Heart left ventricle (tissue), 16 donors: ENCODE results near the gene LONRF2. TPM values are rescaled to one million over a fixed set of nuclear protein-coding genes. Genes with fewer than 3 reads are reported as not detected.

Experiments
- ATAC-seq, 4 donors: fragments of 200-7000 bp; cut with Tn5 transposase; one replicate each; pipeline ENCODE4 v1.9.1; 2020 to 2022; ENCODE audit warnings: moderate library complexity in 4 of 4, mild to moderate bottlenecking in 3 of 4, moderate number of reproducible peaks in 1 of 4
- DNase-seq, 5 donors: peaks; one replicate each; pipeline ENCODE4 v3.0.0-alpha.2; 2020
- H3K27ac ChIP-seq, 12 donors: fragments of 200-600 bp; sonication (generic) in 4 of 12; one replicate each; pipeline versions ENCODE4 v1.5.0 to v1.8.0; 2016 to 2022; ENCODE audit warnings: mild to moderate bottlenecking in 2 of 12
- H3K27me3 ChIP-seq, 9 donors: fragments of 200-600 bp; sonication (generic) in 2 of 9; one replicate each; pipeline versions ENCODE4 v1.5.1 to v1.8.0; 2016 to 2022; ENCODE audit warnings: mild to moderate bottlenecking in 3 of 9
- H3K36me3 ChIP-seq, 9 donors: fragments of 200-600 bp; sonication (generic) in 2 of 9; one replicate each; pipeline versions ENCODE4 v1.5.0 to v1.8.0; 2018 to 2022; ENCODE audit warnings: mild to moderate bottlenecking in 2 of 9
- H3K4me1 ChIP-seq, 12 donors: fragments of 200-600 bp; sonication (generic) in 4 of 12; one replicate each; pipeline versions ENCODE4 v1.5.0 to v1.8.0; 2016 to 2022; ENCODE audit warnings: mild to moderate bottlenecking in 3 of 12
- H3K4me3 ChIP-seq, 12 donors: fragments of 200-600 bp; sonication (generic) in 4 of 12; one replicate each; pipeline versions ENCODE4 v1.5.0 to v1.8.0; 2017 to 2022; ENCODE audit warnings: mild to moderate bottlenecking in 9 of 12, moderate library complexity in 4 of 12
- H3K9me3 ChIP-seq, 12 donors: fragments of 200-600 bp; sonication (generic) in 4 of 12; one replicate each; pipeline versions ENCODE4 v1.5.0 to v1.8.0; 2016 to 2022; ENCODE audit warnings: mild to moderate bottlenecking in 1 of 12
- CTCF ChIP-seq, 12 donors: fragments of 200-600 bp; sonication (generic) in 4 of 12; IDR thresholded peaks; one replicate each; pipeline versions ENCODE4 v1.5.0 to v1.8.0; 2018 to 2022; ENCODE audit warnings: antibody characterized with exemption in 12 of 12, mild to moderate bottlenecking in 5 of 12
- POLR2A ChIP-seq, 2 donors: fragments of 450-650 bp; IDR thresholded peaks; one replicate each; pipeline ENCODE4 v1.6.1; 2017; ENCODE audit warnings: antibody characterized with exemption in 2 of 2, mild to moderate bottlenecking in 2 of 2, moderate library complexity in 2 of 2
- WGBS, 4 donors: extraction: QIAGEN DNeasy Blood & Tissue Kit in 2 of 4; methylation state at CpG; one replicate each; pipeline versions ENCODE4 v1.1.5 to v1.1.7; 2013 to 2018; 5-methylcytosine and 5-hydroxymethylcytosine counted together
- intact Hi-C, 10 donors: fragments of 100-400 bp; cut with DNase I; formaldehyde crosslinking; loops; one replicate each; pipeline versions ENCODE4 v1.11.1 to v1.14.2; 2022
- polyA plus RNA-seq, 2 donors: library from polyadenylated mRNA; stranded (reverse); fragments of 200-250 nt; gene quantifications; one replicate each; pipeline ENCODE4 v1.2.3, GENCODE V29; 2013
- total RNA-seq, 9 donors: library from RNA; depleted of rRNA in 2 of 9; stranded (reverse); fragments of >200 nt in 2 of 9; fragmentation: NEBNext Ultra II Directional in 3 of 9; extraction: Animal tissue kit (Norgen Biotek cat#: 25700) in 3 of 9; gene quantifications; one replicate each; pipeline versions ENCODE4 v1.1.0 to v1.2.4, GENCODE V29; 2016 to 2023
- donor health status: ischemic (EF 13 %, LVEDD 7.1; RV severe dilation, severe dysfunction).
- donor health status: healthy with polysubstance abuse.
- donor health status: DM: no; HTN: yes; CAD: no.
- donor health status: DM: no; HTN: no; CAD: no.
- donor health status: ischemic (EF 25% LVEDD 6.9; RV normal size, moderate dysfunction).
- donor health status: ischemic (EF 25% LVEDD 5.7; RV mildly dilated, moderate dysfunction).
- donor health status: healthy.
- donor health status: DM: yes; HTN: yes; CAD: no.
- donor health status: ischemic (EF 35%, LVEDD 5.7; RV mildly dilated, moderate dysfunction).
- donor health status: nonischemic (EF 11% LVEDD 7.7; RV severe dilation, severe dysfunction).
- donor health status: DM: yes; HTN: yes; CAD: no.
- donor health status: PGD.
- donor health status: ischemic (EF 29% LVEDD 5.4; RV normal size, mild dysfunction).
- donor health status: nonischemic (EF 23%, LVEDD 6.1; RV moderate dilation, normal function).

LONRF2 gene
- total and polyA plus RNA-seq, 11 donors = 2.4 to 29.7 (median 16.5) TPM

DNA sequence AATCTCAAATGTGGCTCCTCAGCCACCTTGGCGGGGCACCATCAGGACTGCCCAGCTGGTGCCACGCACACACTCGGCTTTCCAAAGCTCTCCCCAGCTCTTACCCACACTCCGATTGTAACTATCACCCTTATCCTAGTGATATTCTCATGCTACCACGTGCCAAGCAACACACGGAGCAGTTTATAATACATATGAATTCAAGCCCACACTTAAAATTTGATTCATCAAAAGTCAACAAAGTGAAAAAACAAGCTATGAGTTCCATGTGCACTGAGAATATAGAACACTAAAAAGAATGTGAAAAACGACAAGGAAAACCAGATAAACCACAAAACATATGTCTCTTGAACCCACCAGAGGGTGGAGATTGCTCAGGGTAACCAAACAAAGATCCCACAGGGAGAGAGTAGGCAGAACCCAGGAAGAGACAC lies 31.6 kb downstream of the LONRF2 start:
- intact Hi-C loops = no loop called here
- H3K9me3 ChIP-seq = no peaks in the 10 kb centered on the region
- DNase-seq (no peak), ATAC-seq (peak in 1 of 4 donors; percentile 5)
- 71 to 85% (median 77%) methylated on average over 7 of the region's 7 CpGs for WGBS, 4 donors
- TF ChIP-seq POLR2A (IDR thresholded peaks at IDR 0.05) = no peak
- no peak for TF ChIP-seq CTCF (IDR thresholded peaks at IDR 0.05)
- H3K27me3 ChIP-seq = no peaks in the 10 kb centered on the region
- H3K4me3 ChIP-seq = no peak overlapping the region
- H3K4me1 ChIP-seq = peaks cover 0 to 17% (median 5%) of the 10 kb centered on the region in 12 donors
- no peak overlapping the region for H3K27ac ChIP-seq
- peaks cover 0 to 58% (median 14%) of the 10 kb centered on the region in 9 donors for H3K36me3 ChIP-seq

DNA sequence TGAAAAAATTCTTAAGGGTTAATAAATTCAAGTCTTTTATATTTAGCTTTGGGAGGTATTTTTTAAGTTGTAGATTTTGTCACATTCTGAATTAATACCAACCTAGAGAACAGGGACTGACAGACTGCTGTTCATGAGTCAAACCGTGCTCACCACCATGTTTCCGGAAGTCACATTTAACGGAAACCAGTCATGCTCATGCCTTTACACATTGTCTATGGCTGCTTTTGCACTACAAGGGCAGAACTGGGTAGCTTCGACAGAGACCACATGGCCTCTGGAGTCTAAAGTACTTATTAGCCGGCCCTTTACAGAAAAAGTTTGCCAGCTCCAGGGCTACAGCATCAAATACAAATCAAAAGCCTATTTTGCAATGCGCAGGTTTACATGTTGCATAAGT lies 33.3 kb downstream of the LONRF2 start:
- Histone ChIP-seq H3K27me3 (no peaks in the 10 kb centered on the region), H3K4me1 (peaks cover 0 to 17% (median 5%) of the 10 kb centered on the region in 12 donors), H3K9me3 (no peaks in the 10 kb centered on the region), H3K4me3 (no peak overlapping the region), H3K27ac (no peak overlapping the region), H3K36me3 (peaks cover 0 to 60% (median 17%) of the 10 kb centered on the region in 9 donors)
- DNase-seq (no peak), ATAC-seq (no peak)
- intact Hi-C loops = no loop called here
- TF ChIP-seq CTCF (IDR thresholded peaks at IDR 0.05) = no peak
- TF ChIP-seq POLR2A (IDR thresholded peaks at IDR 0.05) = no peak
- 86 to 99% (median 94%) methylated on average over 6 of the region's 6 CpGs for WGBS, 4 donors

DNA sequence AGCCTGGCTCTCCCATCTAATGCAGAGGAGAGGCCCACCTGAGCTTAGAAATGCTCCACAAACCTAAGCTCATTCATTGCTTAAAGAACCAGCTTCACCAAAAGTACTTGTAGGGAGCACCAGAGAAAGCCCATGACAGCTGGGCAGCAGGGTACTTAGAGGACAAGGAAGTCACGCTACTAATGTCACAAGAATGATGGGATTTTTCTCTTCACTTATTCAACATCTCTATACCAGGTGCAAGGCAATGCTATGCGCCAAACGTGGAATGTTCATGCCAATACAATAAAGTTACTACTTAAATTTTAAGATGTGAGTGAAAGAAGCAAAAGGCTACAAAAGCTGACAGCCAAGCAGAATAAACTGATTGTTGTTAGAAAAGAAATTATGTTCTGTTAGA lies 36.0 kb downstream of the LONRF2 start:
- DNase-seq = no peak
- TF ChIP-seq CTCF (IDR thresholded peaks at IDR 0.05) = no peak
- TF ChIP-seq POLR2A (IDR thresholded peaks at IDR 0.05) = no peak
- WGBS, 4 donors = 85 to 96% (median 91%) methylated on average over 3 of the region's 3 CpGs
- H3K27me3 ChIP-seq = no peaks in the 10 kb centered on the region
- H3K27ac ChIP-seq = no peak overlapping the region
- peaks cover 0 to 11% (median 1%) of the 10 kb centered on the region in 12 donors for H3K4me1 ChIP-seq
- H3K9me3 ChIP-seq = no peaks in the 10 kb centered on the region
- peaks cover 0 to 60% (median 21%) of the 10 kb centered on the region in 9 donors for H3K36me3 ChIP-seq
- H3K4me3 ChIP-seq = no peak overlapping the region
- no peak for ATAC-seq
- intact Hi-C loops = no loop called here

GRCh38 chr2:100285691-100286090 lies 36.6 kb downstream of the LONRF2 start:
- Histone ChIP-seq H3K9me3 (no peaks in the 10 kb centered on the region), H3K27ac (no peak overlapping the region), H3K36me3 (peaks cover 0 to 60% (median 21%) of the 10 kb centered on the region in 9 donors), H3K4me1 (peaks cover 0 to 7% (median 0%) of the 10 kb centered on the region in 12 donors), H3K4me3 (no peak overlapping the region), H3K27me3 (no peaks in the 10 kb centered on the region)
- 47 to 62% (median 60%) methylated on average over 6 of the region's 6 CpGs for whole genome bisulfite sequencing, 4 donors
- ATAC-seq (peak in 1 of 4 donors; percentile 28), DNase-seq (no peak)
- intact Hi-C loops = no loop called here
- TF ChIP-seq CTCF (IDR thresholded peaks at IDR 0.05) (no peak), POLR2A (IDR thresholded peaks at IDR 0.05) (no peak)
